HEK293 (cell line): ENCODE results near the gene RPS6KB2.

Source experiments
- ATF2 ChIP-seq: fragments of 450-650 bp; formaldehyde crosslinking; IDR thresholded peaks from 2 replicates; pipeline ENCODE4 v1.5.1; 2016; ENCODE audit warnings: missing biosample characterization, missing genetic modification characterization, low read depth
- CTCF ChIP-seq: fragments of 450-650 bp; formaldehyde crosslinking; IDR thresholded peaks from 2 replicates; pipeline ENCODE4 v1.5.1; 2016; ENCODE audit warnings: missing biosample characterization, missing genetic modification characterization
- MYNN ChIP-seq: fragments of 450-650 bp; formaldehyde crosslinking; IDR thresholded peaks from 2 replicates; pipeline ENCODE4 v1.5.1; 2016; ENCODE audit warnings: missing biosample characterization, missing genetic modification characterization, borderline replicate concordance
- MZF1 ChIP-seq: fragments of 450-650 bp; formaldehyde crosslinking; IDR thresholded peaks from 2 replicates; pipeline ENCODE4 v1.5.1; 2017; ENCODE audit warnings: missing biosample characterization, missing genetic modification characterization, borderline replicate concordance
- ZBTB44 ChIP-seq: fragments of 450-650 bp; IDR thresholded peaks from 2 replicates; pipeline ENCODE4 v1.5.1; 2018; ENCODE audit warnings: missing biosample characterization, mild to moderate bottlenecking, missing genetic modification characterization
- ZNF114 ChIP-seq: fragments of 450-650 bp; formaldehyde crosslinking; IDR thresholded peaks from 2 replicates; pipeline ENCODE4 v1.5.0; 2017; ENCODE audit warnings: missing biosample characterization, missing genetic modification characterization
- ZNF311 ChIP-seq: fragments of 450-650 bp; formaldehyde crosslinking; IDR thresholded peaks from 2 replicates; pipeline ENCODE4 v1.5.1; 2017; ENCODE audit warnings: missing biosample characterization, missing genetic modification characterization, borderline replicate concordance

GRCh38 chr11:67423466-67423865, 4.8 kb upstream of the RPS6KB2 start:
- TF ChIP-seq CTCF (no peak), ZBTB44 (tag by site-specific recombination) (no peak), MZF1 (tag by site-specific recombination) (no peak), ZNF311 (tag by site-specific recombination) (no peak), ZNF114 (tag by site-specific recombination) (no peak), MYNN (tag by site-specific recombination) (no peak), ATF2 (tag by site-specific recombination) (no peak)
